K562 (cell line): Measurements from ENCODE around the gene AFF1. TPM values are rescaled to one million over a fixed set of nuclear protein-coding genes. Genes with fewer than 3 reads are reported as not detected.

ENCODE experiments used
- ATAC-seq: fragments of 200-7000 bp; cut with Tn5 transposase; 3 replicates; pipeline ENCODE4 v1.9.1; 2020; ENCODE audit warnings: moderate library complexity
- BruUV-seq: library from RNA; stranded (reverse); fragments of 400-500 nt; replicated peaks from 2 replicates; lab custom pipeline; 2021; lab: Mats Ljungman, UMichigan
- CTCF ChIA-PET: fragments of 300-600 bp; formaldehyde crosslinking; extraction: SDS; loops from one replicate; lab custom pipeline; 2021; ENCODE audit warnings: low intra/inter-chr PET ratio; lab: Yijun Ruan, JAX
- POLR2A ChIA-PET: fragments of 300-600, 350-650 bp; sonication (Branson Sonifier 250); formaldehyde crosslinking; extraction: SDS; loops from one replicate; lab custom pipeline; 2021; ENCODE audit warnings: antibody characterized with exemption, inconsistent platforms; lab: Yijun Ruan, JAX
- DNase-seq, 4 experiments: peaks; one replicate each; pipeline versions ENCODE4 v3.0.0 to v3.0.0-alpha.2; 2011 to 2018; ENCODE audit warnings: low spot score in 3 of 4, mixed read lengths in 3 of 4; ENCODE audit errors: extremely low read depth in 1 of 4
- FAIRE-seq: peaks from 2 replicates; lab custom pipeline; 2011; peaks lifted over from hg19 to GRCh38; lab: Jason Lieb, UNC
- H2AFZ ChIP-seq: 2 replicates; pipeline ENCODE4 v1.6.0; 2011; ENCODE audit warnings: low read depth, low read length, control low read depth, inconsistent platforms
- H3K27ac ChIP-seq: fragments of 200-600 bp; 3 replicates; pipeline ENCODE4 v1.8.0; 2011; ENCODE audit warnings: low read depth, mild to moderate bottlenecking, control low read depth, inconsistent platforms, low read length, moderate library complexity, mixed read lengths; ENCODE audit errors: extremely low read depth
- H3K27me3 ChIP-seq, 2 experiments: fragments of 300-600 bp in 1 of 2; 2 replicates in 1 of 2; 3 replicates in 1 of 2; pipeline versions ENCODE4 v1.6.0 to v1.8.0; 2011; ENCODE audit warnings: inconsistent platforms in 2 of 2, low read length in 2 of 2, mild to moderate bottlenecking in 1 of 2, mixed read lengths in 1 of 2, moderate library complexity in 1 of 2; ENCODE audit not compliant: control insufficient read depth in 2 of 2, insufficient read depth in 2 of 2
- H3K36me3 ChIP-seq: fragments of 300-600 bp; 3 replicates; pipeline ENCODE4 v1.8.0; 2011; ENCODE audit warnings: mild to moderate bottlenecking, low read length, inconsistent platforms; ENCODE audit not compliant: control insufficient read depth, insufficient read depth
- H3K4me1 ChIP-seq, 2 experiments: fragments of 200-600 bp in 1 of 2; replicated peaks in 1 of 2; 2 replicates in 1 of 2; 3 replicates in 1 of 2; pipeline versions ENCODE4 v1.5.1 to v1.8.0; 2011; ENCODE audit warnings: inconsistent platforms in 2 of 2, low read length in 2 of 2, mild to moderate bottlenecking in 1 of 2, mixed read lengths in 1 of 2, moderate library complexity in 1 of 2; ENCODE audit not compliant: control insufficient read depth in 2 of 2, insufficient read depth in 2 of 2
- H3K4me2 ChIP-seq: 2 replicates; pipeline ENCODE4 v1.6.1; 2011; ENCODE audit warnings: low read length, control low read depth, inconsistent platforms, mixed read lengths; ENCODE audit not compliant: insufficient read depth
- H3K4me3 ChIP-seq: fragments of 200-600 bp; sonication (generic), shearing (Covaris generic); 2 replicates; pipeline ENCODE4 v1.5.1; 2016; ENCODE audit warnings: control low read depth, inconsistent platforms
- H3K79me2 ChIP-seq: fragments of 200-600 bp; 3 replicates; pipeline ENCODE4 v1.8.0; 2011; ENCODE audit warnings: low read length, inconsistent platforms; ENCODE audit not compliant: control insufficient read depth, insufficient read depth
- H3K9ac ChIP-seq, 2 experiments: 2 replicates each; pipeline versions ENCODE4 v1.6.0 to v1.6.1; 2011; ENCODE audit warnings: low read depth in 2 of 2, low read length in 2 of 2, control low read depth in 1 of 2, inconsistent platforms in 1 of 2, mild to moderate bottlenecking in 1 of 2, mixed read lengths in 1 of 2; ENCODE audit not compliant: insufficient read depth in 1 of 2
- H3K9me1 ChIP-seq: one replicate; pipeline ENCODE4 v1.6.0; 2011; ENCODE audit warnings: inconsistent platforms, mild to moderate bottlenecking, low read length, moderate library complexity; ENCODE audit not compliant: control insufficient read depth, insufficient read depth
- H3K9me3 ChIP-seq: replicated peaks from 2 replicates; pipeline ENCODE4 v1.5.1; 2011; ENCODE audit warnings: low read depth, low read length, inconsistent platforms; ENCODE audit not compliant: control insufficient read depth, insufficient read depth
- H4K20me1 ChIP-seq: replicated peaks from 2 replicates; pipeline ENCODE4 v1.6.1; 2011; ENCODE audit warnings: low read length, inconsistent platforms, mixed read lengths; ENCODE audit not compliant: control insufficient read depth, insufficient read depth
- CBX5 ChIP-seq: IDR thresholded peaks from 2 replicates; pipeline ENCODE4 v1.6.1; 2014; ENCODE audit warnings: low read depth, borderline replicate concordance
- CHCHD3 ChIP-seq: fragments of 250-450 bp; sonication (Bioruptor Pico); IDR thresholded peaks from 2 replicates; pipeline ENCODE4 v2.1.2; 2022; ENCODE audit warnings: mild to moderate bottlenecking
- COPS2 ChIP-seq: fragments of 450-650 bp; conservative IDR thresholded peaks from 2 replicates; pipeline ENCODE4 v1.6.1; 2016; ENCODE audit warnings: mild to moderate bottlenecking, moderate library complexity
- FUS ChIP-seq: fragments of 200-400 bp; formaldehyde crosslinking; optimal IDR thresholded peaks from 2 replicates; pipeline ENCODE3; 2017; ENCODE audit warnings: low read depth, low read length
- HMG20B ChIP-seq: fragments of 250-450 bp; sonication (Bioruptor Pico); IDR thresholded peaks from 2 replicates; pipeline ENCODE4 v1.5.0; 2021; ENCODE audit warnings: mild to moderate bottlenecking
- MEF2A ChIP-seq: IDR thresholded peaks from 2 replicates; pipeline ENCODE4 v1.6.1; 2011; ENCODE audit warnings: low read depth, mild to moderate bottlenecking, low read length, moderate library complexity; ENCODE audit not compliant: control insufficient read depth
- MYBL2 ChIP-seq, 2 experiments: fragments of 450-650 bp in 1 of 2; sonication (generic) in 1 of 2; formaldehyde crosslinking in 1 of 2; IDR thresholded peaks; 2 replicates each; pipeline versions ENCODE4 v1.6.1 to v1.8.1; 2017 to 2022; ENCODE audit warnings: borderline replicate concordance in 1 of 2, inconsistent platforms in 1 of 2, low read depth in 1 of 2, mild to moderate bottlenecking in 1 of 2, missing genetic modification reagents in 1 of 2, moderate library complexity in 1 of 2
- NR3C1 ChIP-seq: sonication (generic); formaldehyde crosslinking; IDR thresholded peaks from 2 replicates; pipeline ENCODE4 v1.8.1; 2022; ENCODE audit warnings: missing genetic modification reagents
- SRSF7 ChIP-seq: fragments of 200-400 bp; formaldehyde crosslinking; optimal IDR thresholded peaks from 2 replicates; pipeline ENCODE3; 2017; ENCODE audit warnings: mild to moderate bottlenecking, low read depth, low read length
- ZFPM2 ChIP-seq: fragments of 250-450 bp; sonication (Bioruptor Pico); IDR thresholded peaks from 2 replicates; pipeline ENCODE4 v1.5.1; 2022; ENCODE audit warnings: mild to moderate bottlenecking
- ZNF212 ChIP-seq: fragments of 450-650 bp; formaldehyde crosslinking; IDR thresholded peaks from 2 replicates; pipeline ENCODE4 v1.4.0; 2020; ENCODE audit warnings: mild to moderate bottlenecking
- ZNF239 ChIP-seq: fragments of 250-450 bp; sonication (Bioruptor Pico); IDR thresholded peaks from 2 replicates; pipeline ENCODE4 v1.4.0; 2020; ENCODE audit warnings: mild to moderate bottlenecking
- ZNF311 ChIP-seq: fragments of 250-450 bp; sonication (Bioruptor Pico); IDR thresholded peaks from 2 replicates; pipeline ENCODE4 v1.4.0; 2020; ENCODE audit warnings: mild to moderate bottlenecking, moderate library complexity
- ZZZ3 ChIP-seq: fragments of 450-650 bp; IDR thresholded peaks from 2 replicates; pipeline ENCODE4 v1.6.1; 2016; ENCODE audit warnings: antibody characterized with exemption, mild to moderate bottlenecking, moderate library complexity
- WGBS: fragments of 100-300 bp; shearing (Covaris generic); methylation state at CpG from one replicate; pipeline ENCODE4 v1.1.6; 2016; ENCODE audit warnings: low coverage, mixed read lengths; ENCODE audit not compliant: insufficient coverage; ENCODE audit errors: missing lambda C conversion rate; 5-methylcytosine and 5-hydroxymethylcytosine counted together
- in situ Hi-C: fragments of 300-500 bp; cut with MboI; formaldehyde crosslinking; loops from 4 replicates; pipeline ENCODE4 v1.15.0; 2018; ENCODE audit warnings: inconsistent platforms, mixed read lengths
- intact Hi-C: fragments of 100-400 bp; cut with micrococcal nuclease; formaldehyde crosslinking; loops from 2 replicates; pipeline ENCODE4 v1.14.2; 2022
- polyA plus RNA-seq, 8 experiments: library from polyadenylated mRNA; depleted of rRNA in 4 of 8; stranded (reverse) in 5 of 8; unstranded in 3 of 8; fragments of >200 nt; fragmentation: Nextera tagmentation in 2 of 8; fragmentation: Illumina TruSeq in 1 of 8; extraction: Ambion mirVana in 2 of 8; extraction: Trizol in 1 of 8; gene quantifications; 2 replicates each; pipeline versions ENCODE4 v1.2.1 to v1.2.3, GENCODE V29; 2011 to 2014; ENCODE audit warnings: inconsistent platforms in 1 of 8, missing spikeins in 1 of 8
- total RNA-seq, 7 experiments: library from RNA; depleted of rRNA in 6 of 7; stranded (reverse); fragments of >200 nt in 6 of 7; fragmentation: Illumina TruSeq in 2 of 7; extraction: Trizol in 2 of 7; gene quantifications; 2 replicates each; pipeline versions ENCODE4 v1.2.1 to v1.2.3, GENCODE V29; 2011 to 2021; ENCODE audit warnings: low replicate concordance in 1 of 7
- TF ChIP-seq, protein P1 (sequence below): fragments of 250-450 bp; sonication (Bioruptor Pico); IDR thresholded peaks from 2 replicates; pipeline ENCODE4 v1.8.0; 2022; ENCODE audit warnings: moderate library complexity, mild to moderate bottlenecking, inconsistent platforms
- TF ChIP-seq, protein P2 (sequence below): fragments of 200-800 bp; sonication (Bioruptor generic); IDR thresholded peaks from 2 replicates; pipeline ENCODE4 v1.6.1; 2016; ENCODE audit warnings: missing genetic modification characterization, missing compliant biosample characterization
- TF ChIP-seq, protein P3 (sequence below): fragments of 250-450 bp; sonication (Bioruptor Pico); IDR thresholded peaks from 2 replicates; pipeline ENCODE4 v1.6.1; 2021; ENCODE audit warnings: mild to moderate bottlenecking

The AFF1 gene
- total and polyA plus RNA-seq, 9 of the 15 experiments (the other 6 are each of a cell fraction or from before 2014, with no cell fraction given), result 4.1 to 47.5 (median 17.2) TPM

DNA sequence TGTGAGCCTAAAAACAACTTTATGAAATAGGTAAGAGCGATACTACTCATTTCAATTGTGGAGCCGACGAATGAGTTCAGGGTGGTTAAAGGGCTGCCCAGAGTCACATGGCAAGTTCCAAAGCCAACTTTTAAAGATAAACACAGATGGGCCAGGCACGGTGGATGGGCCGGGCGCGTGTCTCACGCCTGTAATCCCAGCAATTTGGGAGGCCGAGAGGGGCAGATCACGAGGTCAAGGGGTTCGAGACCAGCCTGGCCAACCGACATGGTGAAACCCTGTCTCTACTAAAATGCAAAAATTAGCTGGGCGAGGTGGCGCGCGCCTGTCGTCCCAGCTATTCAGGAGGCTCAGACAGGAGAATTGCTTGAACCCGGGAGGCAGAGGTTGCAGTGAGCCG lies 41.7 kb upstream of the AFF1 start:
- in situ Hi-C loops, result loop anchor here (5.0 to 10.0 kb wide), 2 partner anchors 241 to 952 kb away; no protein-coding TSS in a partner anchor
- no TSS peak for BruUV-seq
- CTCF ChIA-PET, result interaction anchor here (1.1 kb wide), 1 partner anchor 397 kb away, joined by 4 read pairs; no protein-coding TSS in a partner anchor
- TF ChIP-seq MEF2A (no peak), HMG20B (no peak), COPS2 (no peak), MYBL2 (IDR thresholded peaks at IDR 0.05; ENCODE audit: low read depth) (no peak), MYBL2 (CRISPR knock-in tag; IDR thresholded peaks at IDR 0.05; ENCODE audit: borderline replicate concordance) (no peak), CBX5 (no peak), CHCHD3 (no peak), SRSF7 (no peak), ZFPM2 (CRISPR knock-in tag) (no peak), FUS (no peak), NR3C1 (CRISPR knock-in tag) (no peak), ZNF212 (CRISPR knock-in tag) (no peak), ZNF311 (CRISPR knock-in tag) (no peak), ZZZ3 (no peak), ZNF239 (CRISPR knock-in tag) (no peak)
- TF ChIP-seq, protein P1, sequence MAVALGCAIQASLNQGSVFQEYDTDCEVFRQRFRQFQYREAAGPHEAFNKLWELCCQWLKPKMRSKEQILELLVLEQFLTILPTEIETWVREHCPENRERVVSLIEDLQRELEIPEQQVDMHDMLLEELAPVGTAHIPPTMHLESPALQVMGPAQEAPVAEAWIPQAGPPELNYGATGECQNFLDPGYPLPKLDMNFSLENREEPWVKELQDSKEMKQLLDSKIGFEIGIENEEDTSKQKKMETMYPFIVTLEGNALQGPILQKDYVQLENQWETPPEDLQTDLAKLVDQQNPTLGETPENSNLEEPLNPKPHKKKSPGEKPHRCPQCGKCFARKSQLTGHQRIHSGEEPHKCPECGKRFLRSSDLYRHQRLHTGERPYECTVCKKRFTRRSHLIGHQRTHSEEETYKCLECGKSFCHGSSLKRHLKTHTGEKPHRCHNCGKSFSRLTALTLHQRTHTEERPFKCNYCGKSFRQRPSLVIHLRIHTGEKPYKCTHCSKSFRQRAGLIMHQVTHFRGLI, result no peak
- TF ChIP-seq, protein P2, sequence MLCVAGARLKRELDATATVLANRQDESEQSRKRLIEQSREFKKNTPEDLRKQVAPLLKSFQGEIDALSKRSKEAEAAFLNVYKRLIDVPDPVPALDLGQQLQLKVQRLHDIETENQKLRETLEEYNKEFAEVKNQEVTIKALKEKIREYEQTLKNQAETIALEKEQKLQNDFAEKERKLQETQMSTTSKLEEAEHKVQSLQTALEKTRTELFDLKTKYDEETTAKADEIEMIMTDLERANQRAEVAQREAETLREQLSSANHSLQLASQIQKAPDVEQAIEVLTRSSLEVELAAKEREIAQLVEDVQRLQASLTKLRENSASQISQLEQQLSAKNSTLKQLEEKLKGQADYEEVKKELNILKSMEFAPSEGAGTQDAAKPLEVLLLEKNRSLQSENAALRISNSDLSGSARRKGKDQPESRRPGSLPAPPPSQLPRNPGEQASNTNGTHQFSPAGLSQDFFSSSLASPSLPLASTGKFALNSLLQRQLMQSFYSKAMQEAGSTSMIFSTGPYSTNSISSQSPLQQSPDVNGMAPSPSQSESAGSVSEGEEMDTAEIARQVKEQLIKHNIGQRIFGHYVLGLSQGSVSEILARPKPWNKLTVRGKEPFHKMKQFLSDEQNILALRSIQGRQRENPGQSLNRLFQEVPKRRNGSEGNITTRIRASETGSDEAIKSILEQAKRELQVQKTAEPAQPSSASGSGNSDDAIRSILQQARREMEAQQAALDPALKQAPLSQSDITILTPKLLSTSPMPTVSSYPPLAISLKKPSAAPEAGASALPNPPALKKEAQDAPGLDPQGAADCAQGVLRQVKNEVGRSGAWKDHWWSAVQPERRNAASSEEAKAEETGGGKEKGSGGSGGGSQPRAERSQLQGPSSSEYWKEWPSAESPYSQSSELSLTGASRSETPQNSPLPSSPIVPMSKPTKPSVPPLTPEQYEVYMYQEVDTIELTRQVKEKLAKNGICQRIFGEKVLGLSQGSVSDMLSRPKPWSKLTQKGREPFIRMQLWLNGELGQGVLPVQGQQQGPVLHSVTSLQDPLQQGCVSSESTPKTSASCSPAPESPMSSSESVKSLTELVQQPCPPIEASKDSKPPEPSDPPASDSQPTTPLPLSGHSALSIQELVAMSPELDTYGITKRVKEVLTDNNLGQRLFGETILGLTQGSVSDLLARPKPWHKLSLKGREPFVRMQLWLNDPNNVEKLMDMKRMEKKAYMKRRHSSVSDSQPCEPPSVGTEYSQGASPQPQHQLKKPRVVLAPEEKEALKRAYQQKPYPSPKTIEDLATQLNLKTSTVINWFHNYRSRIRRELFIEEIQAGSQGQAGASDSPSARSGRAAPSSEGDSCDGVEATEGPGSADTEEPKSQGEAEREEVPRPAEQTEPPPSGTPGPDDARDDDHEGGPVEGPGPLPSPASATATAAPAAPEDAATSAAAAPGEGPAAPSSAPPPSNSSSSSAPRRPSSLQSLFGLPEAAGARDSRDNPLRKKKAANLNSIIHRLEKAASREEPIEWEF (CRISPR knock-in tag), result no peak
- TF ChIP-seq, protein P3, sequence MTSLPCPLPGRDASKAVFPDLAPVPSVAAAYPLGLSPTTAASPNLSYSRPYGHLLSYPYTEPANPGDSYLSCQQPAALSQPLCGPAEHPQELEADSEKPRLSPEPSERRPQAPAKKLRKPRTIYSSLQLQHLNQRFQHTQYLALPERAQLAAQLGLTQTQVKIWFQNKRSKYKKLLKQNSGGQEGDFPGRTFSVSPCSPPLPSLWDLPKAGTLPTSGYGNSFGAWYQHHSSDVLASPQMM, result no peak

More for the DNA sequence above, 41.7 kb upstream of the AFF1 start:
- H4K20me1 ChIP-seq, result no peaks in the 10 kb centered on the region
- H3K9ac ChIP-seq, result no peak overlapping the region
- intact Hi-C loops, result no loop called here
- ATAC-seq, result no peak
- DNase-seq, result no peak
- H3K27ac ChIP-seq, result no peak overlapping the region
- H3K36me3 ChIP-seq, result no peaks in the 10 kb centered on the region
- H3K9me1 ChIP-seq, result no peaks in the 10 kb centered on the region
- WGBS, result 93% methylated on average over 11 of the region's 19 CpGs
- no peak overlapping the region for H3K4me2 ChIP-seq
- H2AFZ ChIP-seq, result no peak overlapping the region
- H3K79me2 ChIP-seq, result no peaks in the 10 kb centered on the region
- peaks cover 0 to 4% of the 10 kb centered on the region in 2 experiments; a peak in 2 of 5 replicates for H3K27me3 ChIP-seq
- H3K4me3 ChIP-seq, result no peak overlapping the region
- POLR2A ChIA-PET, result no interaction called here
- peaks cover 6 to 10% of the 10 kb centered on the region in 2 experiments; a peak in 3 of 5 replicates for H3K4me1 ChIP-seq
- FAIRE-seq, result no peak
- no peaks in the 10 kb centered on the region for H3K9me3 ChIP-seq
